Activated CD8-positive, alpha-beta T cell treated with anti-CD3 and anti-CD28 coated beads for 36 hours (primary cell): ENCODE results near the gene CCDC127. TPM values are rescaled to one million over a fixed set of nuclear protein-coding genes. Genes with fewer than 3 reads are reported as not detected.
"Not testable (repeated sequence)": the region's sequence is repeated elsewhere in the genome, so short reads cannot be mapped to it uniquely, and the experiment has no call there.

Experiments used
- ATAC-seq: fragments of 200-7000 bp; cut with Tn5 transposase; one replicate; pipeline ENCODE4 v1.10.0; 2021; ENCODE audit warnings: mild to moderate bottlenecking, moderate library complexity
- CTCF ChIA-PET: fragments of 350-600 bp; sonication (Branson Sonifier 250); formaldehyde crosslinking; loops from one replicate; lab custom pipeline; 2021; ENCODE audit warnings: antibody characterized with exemption; lab: Charles Lee
- POLR2A ChIA-PET: fragments of 350-600 bp; sonication (Branson Sonifier 250); formaldehyde crosslinking; loops from one replicate; lab custom pipeline; 2021; ENCODE audit warnings: antibody characterized with exemption; lab: Charles Lee
- DNase-seq: peaks from one replicate; pipeline ENCODE4 v3.0.0-alpha.2; 2020
- H3K27ac Mint-ChIP-seq: one replicate; pipeline ENCODE4 v1.8.0; 2021; ENCODE audit warnings: mild to moderate bottlenecking, mixed read lengths
- H3K27me3 Mint-ChIP-seq: one replicate; pipeline ENCODE4 v1.8.0; 2021; ENCODE audit warnings: mixed read lengths
- H3K36me3 Mint-ChIP-seq: one replicate; pipeline ENCODE4 v1.8.0; 2021; ENCODE audit warnings: low read depth, mixed read lengths
- H3K4me1 Mint-ChIP-seq: one replicate; pipeline ENCODE4 v1.8.0; 2021; ENCODE audit warnings: low read depth, mixed read lengths
- H3K4me3 Mint-ChIP-seq: one replicate; pipeline ENCODE4 v1.8.0; 2021; ENCODE audit warnings: mild to moderate bottlenecking, moderate library complexity, mixed read lengths
- H3K9me3 Mint-ChIP-seq: one replicate; pipeline ENCODE4 v1.8.0; 2021; ENCODE audit warnings: mixed read lengths
- intact Hi-C: fragments of 100-400 bp; cut with micrococcal nuclease; formaldehyde crosslinking; loops from one replicate; pipeline ENCODE4 v1.10.0; 2022
- total RNA-seq, 2 experiments: library from RNA; stranded (reverse); gene quantifications; one replicate each; pipeline ENCODE4 v1.2.3, GENCODE V29; 2021
- TF ChIP-seq, protein P1 (sequence below): fragments of 200-600 bp; IDR thresholded peaks from one replicate; pipeline ENCODE4 v1.8.0; 2022; ENCODE audit warnings: antibody characterized with exemption, mild to moderate bottlenecking

The CCDC127 gene
- total RNA-seq, 2 experiments from 2014 or later: 4.2 to 4.3 TPM

DNA sequence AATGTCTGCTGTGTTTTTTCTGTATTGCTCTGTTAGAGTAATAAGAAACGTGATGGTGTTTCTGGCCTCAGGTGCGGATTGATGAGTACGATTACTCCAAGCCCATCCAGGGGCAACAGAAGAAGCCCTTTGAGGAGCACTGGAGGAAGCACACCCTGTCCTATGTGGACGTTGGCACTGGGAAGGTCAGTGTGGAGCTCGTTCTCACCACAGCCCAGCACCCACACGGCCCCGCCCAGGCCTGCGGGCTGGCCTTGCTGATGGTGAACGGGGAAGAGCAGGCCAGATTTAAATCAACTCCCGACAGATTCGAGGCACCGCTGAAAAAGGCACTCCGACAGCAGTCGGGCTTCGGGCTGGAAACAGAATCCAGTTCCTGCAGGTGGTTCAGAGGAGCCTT is 36.4 kb upstream of the CCDC127 start:
- CTCF ChIA-PET, intact Hi-C loops, ATAC-seq, H3K27ac Mint-ChIP-seq, H3K9me3 Mint-ChIP-seq, H3K27me3 Mint-ChIP-seq, H3K4me3 Mint-ChIP-seq, H3K4me1 Mint-ChIP-seq, DNase-seq, POLR2A ChIA-PET: not testable (repeated sequence)
- peaks cover 50% of the 10 kb centered on the region for H3K36me3 Mint-ChIP-seq

DNA sequence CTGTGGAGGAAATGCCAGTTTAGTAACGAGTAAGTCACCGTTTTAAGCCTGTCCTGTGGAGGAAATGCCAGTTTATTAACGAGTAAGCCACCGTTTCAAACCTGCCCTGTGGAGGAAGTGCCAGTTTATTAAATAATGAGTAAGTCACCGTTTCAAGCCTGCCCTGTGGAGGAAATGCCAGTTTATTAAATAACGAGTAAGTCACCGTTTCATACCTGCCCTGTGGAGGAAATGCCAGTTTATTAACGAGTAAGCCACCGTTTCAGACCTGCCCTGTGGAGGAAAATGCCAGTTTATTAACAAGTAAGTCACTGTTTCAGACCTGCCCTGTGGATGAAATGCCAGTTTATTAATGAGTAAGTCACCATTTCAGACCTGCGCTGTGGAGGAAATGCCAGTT is 34.6 kb upstream of the CCDC127 start:
- no peaks in the 10 kb centered on the region for H3K27me3 Mint-ChIP-seq
- POLR2A ChIA-PET: no interaction called here
- DNase-seq (no peak), ATAC-seq (no peak)
- peaks cover 54% of the 10 kb centered on the region for H3K36me3 Mint-ChIP-seq
- intact Hi-C loops: no loop called here
- H3K4me1 Mint-ChIP-seq: peaks cover 5% of the 10 kb centered on the region
- H3K27ac Mint-ChIP-seq: peak overlapping the region; percentile 50
- no peak overlapping the region for H3K4me3 Mint-ChIP-seq
- TF ChIP-seq, protein P1, sequence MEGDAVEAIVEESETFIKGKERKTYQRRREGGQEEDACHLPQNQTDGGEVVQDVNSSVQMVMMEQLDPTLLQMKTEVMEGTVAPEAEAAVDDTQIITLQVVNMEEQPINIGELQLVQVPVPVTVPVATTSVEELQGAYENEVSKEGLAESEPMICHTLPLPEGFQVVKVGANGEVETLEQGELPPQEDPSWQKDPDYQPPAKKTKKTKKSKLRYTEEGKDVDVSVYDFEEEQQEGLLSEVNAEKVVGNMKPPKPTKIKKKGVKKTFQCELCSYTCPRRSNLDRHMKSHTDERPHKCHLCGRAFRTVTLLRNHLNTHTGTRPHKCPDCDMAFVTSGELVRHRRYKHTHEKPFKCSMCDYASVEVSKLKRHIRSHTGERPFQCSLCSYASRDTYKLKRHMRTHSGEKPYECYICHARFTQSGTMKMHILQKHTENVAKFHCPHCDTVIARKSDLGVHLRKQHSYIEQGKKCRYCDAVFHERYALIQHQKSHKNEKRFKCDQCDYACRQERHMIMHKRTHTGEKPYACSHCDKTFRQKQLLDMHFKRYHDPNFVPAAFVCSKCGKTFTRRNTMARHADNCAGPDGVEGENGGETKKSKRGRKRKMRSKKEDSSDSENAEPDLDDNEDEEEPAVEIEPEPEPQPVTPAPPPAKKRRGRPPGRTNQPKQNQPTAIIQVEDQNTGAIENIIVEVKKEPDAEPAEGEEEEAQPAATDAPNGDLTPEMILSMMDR: no peak
- CTCF ChIA-PET: no interaction called here
- no peaks in the 10 kb centered on the region for H3K9me3 Mint-ChIP-seq

DNA sequence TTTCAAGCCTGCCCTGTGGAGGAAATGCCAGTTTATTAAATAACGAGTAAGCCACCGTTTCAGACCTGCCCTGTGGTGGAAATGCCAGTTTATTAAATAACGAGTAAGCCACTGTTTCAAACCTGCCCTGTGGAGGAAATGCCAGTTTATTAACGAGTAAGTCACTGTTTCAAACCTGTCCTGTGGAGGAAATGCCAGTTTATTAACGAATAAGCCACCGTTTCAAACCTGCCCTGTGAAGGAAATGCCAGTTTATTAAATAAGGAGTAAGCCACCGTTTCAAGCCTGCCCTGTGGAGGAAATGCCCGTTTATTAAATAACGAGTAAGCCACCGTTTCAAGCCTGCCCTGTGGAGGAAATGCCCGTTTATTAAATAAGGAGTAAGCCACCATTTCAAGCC is 34.0 kb upstream of the CCDC127 start:
- intact Hi-C loops, POLR2A ChIA-PET, H3K27me3 Mint-ChIP-seq, H3K4me1 Mint-ChIP-seq, DNase-seq, CTCF ChIA-PET, H3K4me3 Mint-ChIP-seq, ATAC-seq, H3K9me3 Mint-ChIP-seq: not testable (repeated sequence)
- Mint-ChIP-seq H3K36me3 (peaks cover 54% of the 10 kb centered on the region), H3K27ac (peak overlapping the region; percentile 38)

DNA sequence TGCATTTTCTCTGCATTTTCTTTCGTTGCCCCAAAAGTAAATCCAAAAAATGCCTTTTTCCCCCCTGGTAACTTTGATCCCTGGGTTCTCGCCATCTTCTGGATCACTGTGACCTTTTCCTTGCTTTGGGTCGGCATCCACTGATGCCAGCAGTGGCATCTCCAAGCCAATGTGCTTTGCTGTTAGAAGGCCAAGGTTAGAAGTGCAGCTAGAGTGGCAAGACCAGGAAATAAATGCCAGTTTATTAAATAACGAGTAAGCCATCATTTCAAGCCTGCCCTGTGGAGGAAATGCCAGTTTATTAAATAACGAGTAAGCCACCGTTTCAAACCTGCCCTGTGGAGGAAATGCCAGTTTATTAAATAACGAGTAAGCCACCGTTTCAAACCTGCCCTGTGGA is 33.6 kb upstream of the CCDC127 start:
- ATAC-seq, H3K27ac Mint-ChIP-seq, DNase-seq, POLR2A ChIA-PET, H3K9me3 Mint-ChIP-seq, H3K4me1 Mint-ChIP-seq, CTCF ChIA-PET, H3K27me3 Mint-ChIP-seq, H3K4me3 Mint-ChIP-seq, intact Hi-C loops: not testable (repeated sequence)
- peaks cover 52% of the 10 kb centered on the region for H3K36me3 Mint-ChIP-seq

DNA sequence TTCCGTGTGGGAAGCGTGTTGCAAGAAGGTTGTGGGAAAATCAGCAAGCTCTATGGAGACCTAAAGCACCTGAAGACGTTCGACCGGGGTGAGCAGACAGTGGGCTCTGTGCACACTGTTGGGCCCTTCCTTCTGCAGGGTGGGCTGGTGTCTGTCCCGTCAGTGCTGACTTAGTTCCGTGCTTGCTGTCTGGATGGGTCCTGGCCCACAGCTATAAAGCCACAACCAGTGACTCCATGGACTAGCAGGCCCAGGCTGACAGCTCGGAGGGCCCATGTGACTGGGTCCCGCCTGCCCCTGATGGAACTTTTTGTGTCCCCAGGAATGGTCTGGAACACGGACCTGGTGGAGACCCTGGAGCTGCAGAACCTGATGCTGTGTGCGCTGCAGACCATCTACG is 33.1 kb upstream of the CCDC127 start:
- intact Hi-C loops, H3K27me3 Mint-ChIP-seq, ATAC-seq, H3K9me3 Mint-ChIP-seq, H3K27ac Mint-ChIP-seq, POLR2A ChIA-PET, DNase-seq, H3K4me3 Mint-ChIP-seq, CTCF ChIA-PET, H3K4me1 Mint-ChIP-seq: not testable (repeated sequence)
- H3K36me3 Mint-ChIP-seq: peaks cover 51% of the 10 kb centered on the region

DNA sequence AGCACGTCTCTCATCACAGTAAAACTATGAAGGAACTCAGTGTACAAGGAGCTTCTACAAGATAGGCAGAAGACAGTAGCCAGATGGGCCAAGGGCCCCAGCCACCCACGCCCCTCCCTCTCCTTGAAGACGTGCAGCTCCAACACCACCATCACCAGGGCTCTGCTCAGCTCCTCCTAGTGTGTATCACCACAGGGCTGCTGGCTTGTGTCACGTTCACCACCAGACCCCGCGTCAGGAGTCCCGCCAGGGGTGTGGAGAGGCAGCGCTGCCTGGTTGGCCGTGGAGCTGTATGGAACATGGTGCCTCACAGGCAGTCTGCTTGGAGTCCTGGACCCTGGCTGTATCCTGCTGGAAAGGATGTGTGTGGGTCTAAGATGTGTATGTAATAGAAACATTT is 32.4 kb upstream of the CCDC127 start:
- H3K4me3 Mint-ChIP-seq, H3K27ac Mint-ChIP-seq, CTCF ChIA-PET, POLR2A ChIA-PET, H3K9me3 Mint-ChIP-seq, H3K27me3 Mint-ChIP-seq, ATAC-seq, intact Hi-C loops, DNase-seq, H3K4me1 Mint-ChIP-seq: not testable (repeated sequence)
- H3K36me3 Mint-ChIP-seq: peaks cover 49% of the 10 kb centered on the region

DNA sequence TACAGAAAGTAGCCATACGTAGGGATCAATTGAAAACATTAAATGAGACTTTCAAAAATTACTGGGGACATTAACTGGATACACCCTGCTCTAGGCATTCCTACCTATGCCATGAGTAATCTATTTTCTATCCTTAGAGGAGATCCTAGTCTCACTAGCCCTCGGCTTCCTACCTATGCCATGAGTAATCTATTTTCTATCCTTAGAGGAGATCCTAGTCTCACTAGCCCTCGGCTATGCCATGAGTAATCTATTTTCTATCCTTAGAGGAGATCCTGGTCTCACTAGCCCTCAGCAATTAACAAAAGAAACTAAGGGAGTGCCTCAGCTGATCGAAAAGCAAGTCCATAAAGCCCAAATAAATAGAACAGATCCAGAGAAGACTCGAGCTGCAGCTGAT is 27.8 kb upstream of the CCDC127 start:
- ChIA-PET CTCF (interaction anchor here (1.0 kb wide), 2 partner anchors 57 to 200 kb away, joined by 3 read pairs; no protein-coding TSS in a partner anchor), POLR2A (interaction anchor here (0.6 kb wide), 1 partner anchor 916 kb away, joined by 3 read pairs; no protein-coding TSS in a partner anchor)
- Mint-ChIP-seq H3K4me1 (peaks cover 21% of the 10 kb centered on the region), H3K36me3 (peaks cover 65% of the 10 kb centered on the region)
- H3K4me3 Mint-ChIP-seq, intact Hi-C loops, DNase-seq, H3K27me3 Mint-ChIP-seq, ATAC-seq, H3K27ac Mint-ChIP-seq, H3K9me3 Mint-ChIP-seq: not testable (repeated sequence)

DNA sequence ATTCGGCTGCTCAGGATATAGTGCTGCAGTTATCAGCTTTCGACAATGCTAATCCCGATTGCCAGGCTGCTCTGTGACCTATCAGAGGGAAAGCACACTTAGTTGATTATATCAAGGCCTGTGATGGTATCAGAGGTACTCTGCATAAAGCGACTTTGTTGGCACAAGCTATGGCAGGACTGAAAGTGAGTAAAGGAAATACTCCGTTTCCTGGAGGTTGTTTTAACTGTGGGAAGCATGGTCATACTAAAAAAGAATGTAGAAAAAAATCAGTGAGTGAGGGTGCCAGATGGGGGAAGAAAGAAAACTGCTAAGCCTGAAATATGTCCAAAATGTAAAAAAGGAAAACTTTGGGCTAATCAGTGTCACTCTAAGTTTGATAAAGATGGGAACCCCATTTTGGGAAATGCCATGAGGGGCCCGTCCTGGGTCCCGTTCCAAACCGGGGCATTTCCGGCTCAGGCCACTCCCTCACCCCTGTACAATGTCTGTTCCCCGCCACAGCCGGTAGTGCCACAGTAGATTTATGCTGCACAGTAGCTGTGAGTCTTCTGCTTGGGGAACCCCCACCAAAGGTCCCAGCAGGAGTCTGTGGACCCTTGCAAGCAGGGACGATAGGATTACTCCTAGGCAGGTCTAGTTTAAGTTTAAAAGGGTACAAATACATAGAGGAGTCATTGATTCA is 25.9 kb upstream of the CCDC127 start:
- intact Hi-C loops, POLR2A ChIA-PET, CTCF ChIA-PET, H3K27me3 Mint-ChIP-seq, H3K9me3 Mint-ChIP-seq: not testable (repeated sequence)
- peak overlapping the region; percentile 85 for H3K27ac Mint-ChIP-seq
- peak; percentile 62 for DNase-seq
- peak; percentile 47 for ATAC-seq
- peaks cover 21% of the 10 kb centered on the region for H3K4me1 Mint-ChIP-seq
- peak overlapping the region; percentile 41 for H3K4me3 Mint-ChIP-seq
- H3K36me3 Mint-ChIP-seq: peaks cover 63% of the 10 kb centered on the region

DNA sequence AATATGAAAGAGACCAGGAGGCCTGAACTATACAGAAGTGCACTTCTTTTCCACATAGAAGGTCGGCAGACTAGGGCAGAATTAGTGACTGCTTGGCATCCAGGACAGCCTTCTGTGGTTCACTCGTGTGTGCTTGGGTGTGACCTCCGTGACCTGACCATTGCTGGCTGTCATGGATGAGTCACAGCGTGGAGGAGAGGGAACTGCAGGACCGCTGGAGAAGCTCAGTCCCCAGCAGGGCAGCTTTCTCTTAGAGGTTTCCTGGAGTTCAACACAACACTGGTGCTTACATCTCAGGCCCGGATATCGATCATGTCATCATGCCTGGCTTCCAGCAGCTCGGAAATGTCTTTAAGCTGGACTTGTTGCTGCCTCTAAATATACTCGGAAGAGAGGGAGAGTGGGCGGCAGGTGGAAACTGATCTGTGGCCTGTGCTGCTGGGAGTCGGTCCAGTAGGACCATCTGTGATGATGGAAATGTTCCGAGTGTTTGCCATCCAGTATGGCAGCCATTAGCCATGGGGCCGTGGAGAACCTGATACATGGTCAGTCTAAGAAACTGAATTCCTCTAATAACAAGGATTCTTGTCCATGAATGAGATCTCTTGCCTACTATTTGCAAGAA is 23.2 kb upstream of the CCDC127 start:
- H3K4me1 Mint-ChIP-seq: peaks cover 21% of the 10 kb centered on the region
- peaks cover 58% of the 10 kb centered on the region for H3K36me3 Mint-ChIP-seq
- DNase-seq, H3K27ac Mint-ChIP-seq, ATAC-seq, H3K4me3 Mint-ChIP-seq, POLR2A ChIA-PET, H3K9me3 Mint-ChIP-seq, intact Hi-C loops, CTCF ChIA-PET, H3K27me3 Mint-ChIP-seq: not testable (repeated sequence)

DNA sequence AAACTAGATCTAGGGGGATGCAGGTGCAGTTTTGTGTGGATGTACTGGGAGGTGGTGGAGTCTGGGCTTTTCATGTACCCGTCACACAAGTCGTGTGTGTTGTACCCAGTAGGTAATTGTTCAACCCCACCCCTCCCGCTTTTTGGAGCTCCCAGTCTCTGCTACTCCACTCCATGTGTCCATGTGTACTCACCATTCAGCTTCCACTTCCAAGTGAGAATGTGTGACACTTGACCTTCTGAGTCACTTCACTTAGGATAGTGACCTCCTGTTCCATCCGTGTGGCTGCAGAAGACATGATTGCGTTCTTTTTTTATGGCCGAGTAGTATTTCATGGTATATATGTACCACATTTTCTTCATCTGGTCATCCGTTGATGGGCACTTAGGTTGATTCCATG is 22.6 kb upstream of the CCDC127 start:
- H3K9me3 Mint-ChIP-seq, H3K27me3 Mint-ChIP-seq, H3K27ac Mint-ChIP-seq, DNase-seq, CTCF ChIA-PET, intact Hi-C loops, H3K4me3 Mint-ChIP-seq, POLR2A ChIA-PET, ATAC-seq: not testable (repeated sequence)
- Mint-ChIP-seq H3K4me1 (peaks cover 21% of the 10 kb centered on the region), H3K36me3 (peaks cover 60% of the 10 kb centered on the region)

DNA sequence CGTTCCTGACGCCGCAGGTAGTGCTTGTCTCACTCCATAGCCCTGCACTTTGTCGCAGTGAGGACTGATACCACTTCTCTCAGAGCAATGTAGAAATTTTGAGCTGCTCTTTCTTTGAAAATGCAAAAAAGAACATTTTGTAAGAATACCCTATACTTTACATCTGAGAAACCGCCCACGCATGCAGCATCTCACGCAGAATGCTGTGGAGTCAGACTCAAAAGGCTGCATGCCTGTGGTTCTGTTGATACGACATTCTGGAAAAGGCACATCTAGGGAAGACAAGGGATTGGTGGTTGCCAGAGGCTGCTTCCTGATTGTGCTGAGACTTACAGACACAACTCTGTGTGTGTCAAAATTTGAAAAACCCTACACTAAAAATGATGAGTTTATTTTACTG is 20.0 kb upstream of the CCDC127 start:
- DNase-seq, H3K4me1 Mint-ChIP-seq, ATAC-seq, H3K4me3 Mint-ChIP-seq, H3K9me3 Mint-ChIP-seq, CTCF ChIA-PET, POLR2A ChIA-PET, intact Hi-C loops, H3K27ac Mint-ChIP-seq, H3K27me3 Mint-ChIP-seq: not testable (repeated sequence)
- H3K36me3 Mint-ChIP-seq: peaks cover 64% of the 10 kb centered on the region
